ENCODE data around the gene KAT5. TPM values are rescaled to one million over a fixed set of nuclear protein-coding genes. Genes with fewer than 3 reads are reported as not detected.
"Not testable (repeated sequence)": the region's sequence is repeated elsewhere in the genome, so short reads cannot be mapped to it uniquely, and the experiment has no call there.

Gene KAT5
- total and polyA plus RNA-seq, 2 of the 4 experiments (the other 2 are of a cell fraction), result 33.3 to 34.2 TPM

DNA sequence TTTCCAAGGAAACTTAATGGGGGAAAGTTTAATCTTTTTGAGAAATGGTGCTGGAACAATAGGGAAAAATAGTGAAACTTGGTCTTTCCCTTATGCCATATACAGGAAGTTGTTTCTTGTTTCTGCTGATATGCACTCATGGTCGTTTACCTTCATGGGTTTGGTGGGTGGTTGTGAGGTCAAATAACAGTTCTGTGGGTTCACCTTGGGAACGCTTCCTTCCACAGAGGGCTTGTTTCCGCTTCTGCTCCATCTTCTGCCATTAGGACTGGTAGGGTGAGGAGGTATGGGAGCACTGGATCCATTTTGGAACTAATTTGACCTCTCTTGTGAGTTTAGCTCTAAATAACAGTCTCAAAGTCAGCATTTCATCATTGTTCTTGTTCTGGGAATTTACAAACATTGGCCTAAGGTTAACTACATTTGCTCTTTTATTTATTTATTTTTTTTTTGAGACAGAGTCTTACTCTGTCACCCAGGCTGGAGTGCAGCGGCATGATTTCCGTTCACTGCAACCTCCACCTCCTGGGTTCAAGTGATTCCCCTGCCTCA lies 31.8 kb upstream of the KAT5 start:
- intact Hi-C loops (cut with micrococcal nuclease), result no loop called here
- no peak overlapping the region for H2AK5ac ChIP-seq (ENCODE audit: low read depth, low read length)
- no peaks in the 10 kb centered on the region for H3K9me1 ChIP-seq (ENCODE audit: insufficient read depth, low read length)
- no CpG with 5 or more reads among the region's 5 CpGs for WGBS, 2 experiments (ENCODE audit: extremely low coverage in 2 of 2, insufficient read length in 1 of 2)
- no peaks in the 10 kb centered on the region for H3K9me3 ChIP-seq (ENCODE audit: control insufficient read depth, insufficient read depth, low read length)
- no peak overlapping the region for H2BK15ac ChIP-seq (ENCODE audit: low read depth, low read length)
- H4K5ac ChIP-seq (ENCODE audit: low read depth, low read length), result no peak overlapping the region
- no peak overlapping the region for H3K23ac ChIP-seq (ENCODE audit: low read depth, low read length)
- H3K4me3 ChIP-seq (ENCODE audit: insufficient read depth, low read depth, low read length), result no peak overlapping the region
- H3K27me3 ChIP-seq (ENCODE audit: control insufficient read depth, insufficient read depth, low read length), result peaks cover 14% of the 10 kb centered on the region
- no peaks in the 10 kb centered on the region for H3K79me1 ChIP-seq (ENCODE audit: low read depth in 1 of 2, low read length in 2 of 2)
- no peak overlapping the region for H2BK120ac ChIP-seq (ENCODE audit: low read depth, low read length)
- no peak overlapping the region for H3K9ac ChIP-seq (ENCODE audit: low read depth, low read length)
- POLR2A ChIA-PET (ENCODE audit: unreplicated experiment), result interaction anchor here (0.6 kb wide), 1 partner anchor 10 kb away, joined by 3 read pairs; no protein-coding TSS in a partner anchor
- no TSS peak for BruUV-seq (replicated peaks)
- H3K4me1 ChIP-seq (ENCODE audit: control insufficient read depth, insufficient read depth, low read length), result no peaks in the 10 kb centered on the region
- ATAC-seq (ENCODE audit: low read depth), result no peak
- H2AK9ac ChIP-seq (replicated peaks; ENCODE audit: low read depth, low read length, poor library complexity), result no peak overlapping the region
- H3K4me2 ChIP-seq (ENCODE audit: low read depth, low read length), result no peak overlapping the region
- no peaks in the 10 kb centered on the region for H3K36me3 ChIP-seq (ENCODE audit: control insufficient read depth, insufficient read depth, low read length)
- CTCF ChIA-PET, result no interaction called here
- H4K91ac ChIP-seq (ENCODE audit: insufficient read depth, low read depth, low read length), result no peak overlapping the region
- no peak overlapping the region for H3K14ac ChIP-seq (replicated peaks; ENCODE audit: low read depth, low read length)
- no peak overlapping the region for H3K27ac ChIP-seq (ENCODE audit: insufficient read depth, low read length)
- H3K4ac ChIP-seq (ENCODE audit: low read depth, low read length), result no peak overlapping the region
- H4K8ac ChIP-seq (ENCODE audit: low read depth in 2 of 2, low read length in 2 of 2), result no peak overlapping the region
- in situ Hi-C loops (cut with MboI; ENCODE audit: low sequenced_read_pairs), result no loop called here
- DNase-seq, result no peak
- H2AFZ ChIP-seq (replicated peaks; ENCODE audit: low read length, poor library complexity), result no peak overlapping the region
- no peak overlapping the region for H2BK20ac ChIP-seq (ENCODE audit: low read depth, low read length)
- H3K56ac ChIP-seq (ENCODE audit: extremely low read depth, insufficient read depth, low read length), result no peak overlapping the region
- H2BK5ac ChIP-seq (ENCODE audit: low read depth, low read length, poor library complexity, severe bottlenecking), result no peak overlapping the region
- dilution Hi-C loops (cut with HindIII; ENCODE audit: low sequenced_read_pairs, unreplicated experiment), result no loop called here
- no peak for TF ChIP-seq NFE2L2 (IDR thresholded peaks at IDR 0.05; ENCODE audit: low read depth, low read length)
- H4K20me1 ChIP-seq (ENCODE audit: insufficient read depth, low read length), result no peaks in the 10 kb centered on the region
- H3K18ac ChIP-seq (ENCODE audit: low read depth, low read length), result no peak overlapping the region

DNA sequence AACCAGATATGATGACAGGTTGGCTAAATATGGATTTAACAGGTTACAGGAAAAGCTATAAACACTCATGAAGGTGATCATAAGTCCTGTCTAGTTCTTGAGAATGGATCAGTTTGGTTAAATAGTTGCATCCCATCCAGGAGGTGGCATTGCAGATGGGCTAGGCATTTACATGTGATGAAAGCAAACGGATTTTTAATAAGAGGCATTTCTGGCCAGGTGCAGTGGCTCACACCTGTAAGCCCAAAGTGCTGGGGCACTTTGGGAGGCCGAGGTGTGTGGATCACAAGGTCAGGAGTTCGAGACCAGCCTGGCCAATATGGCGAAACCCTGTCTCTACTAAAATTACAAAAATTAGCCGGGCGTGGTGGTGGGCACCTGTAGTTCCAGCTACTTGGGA lies 28.6 kb upstream of the KAT5 start:
- H4K91ac ChIP-seq (ENCODE audit: insufficient read depth, low read depth, low read length); H3K9ac ChIP-seq (ENCODE audit: low read depth, low read length); H2AK9ac ChIP-seq (replicated peaks; ENCODE audit: low read depth, low read length, poor library complexity); H3K18ac ChIP-seq (ENCODE audit: low read depth, low read length); BruUV-seq (replicated peaks); H3K4me2 ChIP-seq (ENCODE audit: low read depth, low read length); POLR2A ChIA-PET (ENCODE audit: unreplicated experiment); intact Hi-C loops (cut with micrococcal nuclease); H3K9me1 ChIP-seq (ENCODE audit: insufficient read depth, low read length); H2BK20ac ChIP-seq (ENCODE audit: low read depth, low read length); H2BK120ac ChIP-seq (ENCODE audit: low read depth, low read length); H3K4me3 ChIP-seq (ENCODE audit: insufficient read depth, low read depth, low read length); H3K9me3 ChIP-seq (ENCODE audit: control insufficient read depth, insufficient read depth, low read length); H2AK5ac ChIP-seq (ENCODE audit: low read depth, low read length); H2BK15ac ChIP-seq (ENCODE audit: low read depth, low read length); DNase-seq; CTCF ChIA-PET; H4K5ac ChIP-seq (ENCODE audit: low read depth, low read length); H3K4ac ChIP-seq (ENCODE audit: low read depth, low read length); H3K56ac ChIP-seq (ENCODE audit: extremely low read depth, insufficient read depth, low read length); H2BK5ac ChIP-seq (ENCODE audit: low read depth, low read length, poor library complexity, severe bottlenecking); dilution Hi-C loops (cut with HindIII; ENCODE audit: low sequenced_read_pairs, unreplicated experiment); in situ Hi-C loops (cut with MboI; ENCODE audit: low sequenced_read_pairs); H4K8ac ChIP-seq (ENCODE audit: low read depth in 2 of 2, low read length in 2 of 2); H3K79me1 ChIP-seq (ENCODE audit: low read depth in 1 of 2, low read length in 2 of 2); H2AFZ ChIP-seq (replicated peaks; ENCODE audit: low read length, poor library complexity); H3K36me3 ChIP-seq (ENCODE audit: control insufficient read depth, insufficient read depth, low read length); H3K23ac ChIP-seq (ENCODE audit: low read depth, low read length); ATAC-seq (ENCODE audit: low read depth); H3K27ac ChIP-seq (ENCODE audit: insufficient read depth, low read length); H4K20me1 ChIP-seq (ENCODE audit: insufficient read depth, low read length); H3K4me1 ChIP-seq (ENCODE audit: control insufficient read depth, insufficient read depth, low read length); H3K14ac ChIP-seq (replicated peaks; ENCODE audit: low read depth, low read length): not testable (repeated sequence)
- no CpG with 5 or more reads among the region's 6 CpGs for WGBS, 2 experiments (ENCODE audit: extremely low coverage in 2 of 2, insufficient read length in 1 of 2)
- peaks cover 24% of the 10 kb centered on the region for H3K27me3 ChIP-seq (ENCODE audit: control insufficient read depth, insufficient read depth, low read length)
